HT1080 (cell line): ENCODE measurements around the gene C20orf204. TPM values are rescaled to one million over a fixed set of nuclear protein-coding genes. Genes with fewer than 3 reads are reported as not detected.

Experiments
- DNase-seq: peaks from one replicate; pipeline ENCODE4 v3.0.0-alpha.2; 2015; ENCODE audit warnings: low read depth
- total RNA-seq: library from RNA; depleted of rRNA; stranded (reverse); fragments of >200 nt; shearing (Covaris generic); gene quantifications from 2 replicates; pipeline ENCODE4 v1.2.3, GENCODE V29; 2014

C20orf204 gene
- total RNA-seq, 1 experiment from 2014 or later: 0.42 TPM

DNA sequence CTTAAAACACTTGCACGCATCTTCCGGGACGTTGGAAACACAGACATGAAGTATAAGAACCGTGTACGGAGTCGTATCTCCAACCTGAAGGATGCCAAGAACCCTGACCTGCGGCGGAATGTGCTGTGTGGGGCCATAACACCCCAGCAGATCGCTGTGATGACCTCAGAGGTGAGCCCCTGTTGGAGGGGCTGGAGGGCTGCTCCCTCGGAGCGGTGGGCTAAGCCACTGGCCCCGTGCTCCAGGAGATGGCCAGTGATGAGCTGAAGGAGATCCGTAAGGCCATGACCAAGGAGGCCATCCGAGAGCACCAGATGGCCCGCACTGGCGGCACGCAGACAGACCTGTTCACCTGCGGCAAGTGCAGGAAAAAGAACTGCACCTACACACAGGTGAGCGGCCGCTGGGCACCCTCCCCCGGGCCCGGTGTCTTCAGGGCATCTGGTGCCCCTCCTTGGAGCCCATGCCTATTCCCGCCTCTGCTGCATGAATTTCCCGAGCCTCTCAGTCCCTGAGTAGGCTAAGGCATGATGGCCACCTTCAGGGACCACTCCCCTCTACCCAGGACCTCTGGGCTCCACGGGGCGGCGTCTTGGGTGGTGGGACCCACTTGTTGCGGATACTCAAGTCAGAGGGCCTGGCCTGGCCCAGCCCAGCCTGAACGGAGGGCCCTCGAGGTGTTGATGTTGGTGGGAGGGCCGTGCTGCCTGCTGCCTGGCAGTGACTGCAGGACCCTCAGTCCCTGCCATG lies 34.4 kb downstream of the C20orf204 start:
- no peak for DNase-seq

DNA sequence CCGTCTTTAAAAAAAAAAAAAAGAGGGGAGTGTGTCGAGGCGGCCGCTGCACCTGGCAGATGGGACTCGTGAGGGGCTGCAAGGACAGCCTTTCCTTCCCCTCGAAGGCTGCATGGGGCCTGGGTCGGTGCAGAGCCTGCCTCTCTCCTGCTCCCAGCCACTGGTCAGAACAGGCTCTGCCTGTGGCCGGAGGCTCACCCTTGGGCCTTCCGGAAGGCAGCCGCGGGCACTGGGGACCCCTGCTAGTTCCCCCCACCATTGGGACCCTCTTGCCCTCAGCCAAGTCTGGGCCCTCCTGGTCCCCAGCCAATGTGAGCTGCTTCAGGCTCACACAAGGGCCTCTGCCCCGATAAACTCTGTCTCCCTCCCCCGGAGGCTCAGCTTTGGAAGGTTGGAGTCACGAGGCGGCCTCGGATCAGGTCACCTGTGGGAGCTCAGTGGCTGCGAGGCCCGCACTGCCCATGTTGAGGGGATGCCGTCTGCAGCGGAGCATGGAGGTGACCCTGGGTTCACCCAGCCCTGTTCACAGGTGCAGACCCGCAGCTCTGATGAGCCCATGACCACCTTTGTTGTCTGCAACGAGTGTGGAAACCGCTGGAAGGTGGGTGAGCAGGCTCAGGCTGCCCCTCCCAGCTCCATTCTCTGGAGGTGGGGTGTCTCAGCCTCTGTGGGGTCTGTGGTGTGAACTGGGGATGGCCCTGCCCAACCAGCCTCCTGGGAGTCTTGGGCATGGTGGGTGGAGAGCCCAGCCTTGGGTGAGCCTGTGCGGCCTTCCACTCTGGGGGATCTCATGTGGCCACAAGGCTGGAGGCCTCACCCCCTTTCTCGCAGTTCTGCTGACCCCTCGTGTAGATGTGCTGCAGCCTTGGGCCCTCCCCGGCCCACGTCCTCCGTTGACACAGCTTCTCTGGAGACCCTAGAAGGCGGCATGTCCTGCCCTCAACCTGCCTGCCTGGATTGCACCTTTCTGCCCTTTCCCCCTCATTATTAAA lies 35.7 kb downstream of the C20orf204 start:
- no peak for DNase-seq

DNA sequence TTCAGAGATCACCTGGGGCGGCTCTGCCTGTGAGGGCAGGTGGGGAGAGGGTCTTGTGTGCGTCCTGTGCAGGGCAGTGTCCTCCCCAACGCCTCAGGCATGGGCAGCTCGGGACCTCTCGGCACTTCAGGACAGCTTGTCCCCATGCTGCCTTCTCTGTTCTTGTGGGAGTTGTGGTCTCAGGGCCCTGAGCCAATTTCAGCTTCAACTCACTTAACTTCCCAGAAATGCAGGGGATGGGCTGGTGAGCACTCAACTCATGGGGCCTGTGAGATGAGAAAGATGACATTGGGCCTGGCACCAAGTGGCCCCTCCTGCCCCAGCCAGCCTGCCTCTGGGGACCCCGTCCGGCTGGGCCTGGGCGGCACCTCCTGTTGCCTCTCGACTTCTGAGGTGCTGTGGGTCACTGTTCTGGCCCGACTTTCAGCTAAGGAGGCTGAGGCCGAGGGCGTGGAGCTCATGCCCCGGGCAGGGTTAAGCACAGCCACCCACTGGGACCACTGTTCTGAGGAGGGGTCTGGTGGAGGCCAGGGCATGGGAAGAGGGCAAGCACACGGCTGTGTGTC lies 36.6 kb downstream of the C20orf204 start:
- DNase-seq: no peak

DNA sequence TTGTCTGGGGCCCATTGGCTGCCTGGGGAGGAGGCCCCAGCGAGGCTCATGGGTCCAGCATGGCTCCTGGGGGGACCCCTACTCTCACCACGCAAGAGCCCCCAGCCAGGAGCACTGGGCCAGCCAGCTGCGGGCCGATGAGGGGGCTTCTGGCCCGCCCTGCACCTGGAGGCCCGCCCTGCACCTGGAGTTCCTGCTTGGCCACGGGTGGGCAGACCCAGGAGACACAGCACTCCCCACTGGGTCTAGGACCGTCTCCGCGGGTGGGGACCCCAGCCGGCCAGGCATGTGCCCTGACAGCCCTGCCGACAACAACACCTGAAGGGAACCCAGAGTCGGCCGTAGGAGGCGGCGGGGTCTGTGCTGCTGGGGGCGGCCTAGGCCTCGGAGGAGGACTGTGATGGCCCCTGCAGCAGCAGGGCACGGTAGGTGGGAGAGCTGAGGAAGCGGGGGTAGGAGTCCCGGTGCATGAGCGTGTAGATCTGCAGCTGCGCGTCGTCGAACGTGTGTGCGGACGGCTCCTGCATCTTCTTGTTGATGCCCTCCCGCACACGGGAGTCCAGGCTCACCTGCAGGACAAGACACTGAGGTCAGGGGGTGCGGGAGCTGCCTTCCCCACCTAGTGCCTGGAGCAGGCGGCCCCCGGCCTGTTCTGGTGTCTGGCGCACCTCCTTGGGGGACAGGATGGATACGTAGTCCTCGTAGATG lies 37.6 kb downstream of the C20orf204 start:
- no peak for DNase-seq

DNA sequence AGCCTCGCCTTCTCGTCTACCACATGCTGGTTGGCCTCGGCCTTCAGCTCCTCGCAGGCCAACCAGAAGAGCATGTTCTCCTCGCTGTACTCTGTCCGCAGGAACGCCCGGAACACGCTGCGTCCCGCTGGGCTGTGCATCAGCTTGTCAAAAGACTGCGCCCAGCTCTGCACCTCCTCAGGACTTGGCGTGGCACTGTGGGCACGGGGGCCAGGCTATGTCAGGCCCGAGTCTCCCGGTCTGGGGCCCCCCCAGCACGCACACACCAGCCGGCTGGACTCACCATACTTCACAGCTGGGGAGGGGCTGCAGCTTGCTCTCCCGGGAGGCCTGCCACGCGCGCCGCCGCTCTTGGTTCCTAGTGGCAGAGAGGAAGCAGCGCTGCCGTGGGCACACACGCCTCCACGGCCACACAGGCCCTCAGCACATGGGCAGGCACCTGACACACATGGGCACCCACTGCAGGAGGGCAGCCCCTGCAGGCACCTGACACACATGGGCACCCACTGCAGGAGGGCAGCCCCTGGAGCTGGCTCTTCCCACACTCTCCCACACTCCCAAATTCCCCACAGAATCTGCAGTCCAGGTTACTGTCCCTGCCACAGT lies 38.3 kb downstream of the C20orf204 start:
- DNase-seq: no peak

DNA sequence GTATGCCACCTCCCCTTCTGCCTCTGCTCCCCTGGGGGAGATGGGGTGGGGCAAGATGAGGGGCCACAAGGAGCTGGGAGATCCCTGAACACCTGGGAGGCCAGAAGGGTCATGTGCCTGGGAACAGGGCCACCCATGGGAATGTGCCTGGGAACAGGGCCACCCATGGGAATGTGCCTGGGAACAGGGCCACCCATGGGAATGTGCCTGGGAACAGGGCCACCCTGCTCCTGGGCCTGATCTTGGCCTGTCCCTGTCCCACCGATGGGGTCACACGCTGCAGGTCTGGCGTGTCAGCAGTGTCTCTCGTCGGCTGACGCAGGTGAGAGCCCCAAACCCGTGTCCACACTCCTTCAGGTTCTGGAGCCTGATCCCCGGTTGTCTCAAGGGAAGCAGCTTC lies 39.0 kb downstream of the C20orf204 start:
- no peak for DNase-seq

DNA sequence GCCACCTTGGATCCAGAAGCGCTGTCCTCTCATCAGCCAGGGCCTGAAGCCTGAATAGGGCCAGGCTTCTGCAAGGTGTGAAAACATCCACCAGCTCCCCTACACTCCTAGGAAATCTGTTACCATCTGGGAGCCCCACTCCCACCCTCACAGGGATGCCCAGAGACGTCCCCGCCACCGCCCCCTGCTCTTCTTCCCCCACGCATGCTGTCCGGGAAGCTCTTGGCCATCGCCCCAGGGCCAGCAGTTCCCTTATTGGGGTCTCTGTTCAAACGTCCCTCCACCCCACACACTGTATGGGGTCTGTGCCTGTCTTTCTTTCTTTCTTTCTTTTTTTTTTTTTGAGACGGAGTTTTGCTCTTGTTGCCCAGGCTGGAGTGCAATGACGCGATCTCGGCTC lies 39.6 kb downstream of the C20orf204 start:
- DNase-seq: no peak

DNA sequence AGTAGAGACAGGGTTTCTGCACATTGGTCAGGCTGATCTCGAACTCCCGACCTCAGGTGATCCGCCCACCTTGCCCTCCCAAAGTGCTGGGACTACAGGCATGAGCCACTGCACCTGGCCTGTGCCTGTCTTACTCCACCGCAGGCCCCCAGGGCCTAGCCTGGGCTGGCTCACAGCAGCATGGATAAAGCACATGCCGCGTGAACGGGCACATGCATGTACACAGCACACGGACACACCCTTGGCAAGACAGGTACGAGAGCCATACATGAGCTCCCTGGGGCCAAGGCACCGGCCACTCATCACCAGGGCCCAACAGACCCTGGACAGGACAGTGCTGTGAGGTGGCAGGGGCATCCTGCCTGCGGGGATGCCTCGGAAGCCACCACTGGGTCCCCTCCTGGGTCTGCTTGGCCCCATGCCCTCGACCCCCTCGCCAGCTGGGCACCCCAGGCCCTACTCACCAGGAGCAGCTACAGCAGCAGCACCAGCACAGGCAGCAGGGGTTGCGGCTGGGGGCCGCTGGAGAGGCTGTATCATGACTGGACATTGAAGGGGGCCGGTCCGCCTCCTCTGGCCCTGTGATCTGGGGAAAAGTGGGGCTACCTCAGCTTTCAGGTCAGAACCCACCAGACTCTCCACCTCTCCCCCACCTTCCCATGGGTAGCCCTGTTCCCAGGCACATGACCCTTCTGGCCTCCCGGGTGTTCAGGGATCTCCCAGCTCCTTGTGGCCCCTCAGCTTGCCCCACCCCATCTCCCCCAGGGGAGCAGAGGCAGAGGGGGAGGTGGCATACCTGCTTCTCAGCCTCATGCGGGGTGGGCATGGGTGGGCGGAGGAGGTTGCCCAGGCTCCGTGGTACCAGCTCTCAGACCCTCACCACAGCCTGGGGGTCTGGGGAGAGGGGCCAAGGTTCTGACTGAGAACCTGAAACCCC lies 40.3 kb downstream of the C20orf204 start:
- DNase-seq: no peak

DNA sequence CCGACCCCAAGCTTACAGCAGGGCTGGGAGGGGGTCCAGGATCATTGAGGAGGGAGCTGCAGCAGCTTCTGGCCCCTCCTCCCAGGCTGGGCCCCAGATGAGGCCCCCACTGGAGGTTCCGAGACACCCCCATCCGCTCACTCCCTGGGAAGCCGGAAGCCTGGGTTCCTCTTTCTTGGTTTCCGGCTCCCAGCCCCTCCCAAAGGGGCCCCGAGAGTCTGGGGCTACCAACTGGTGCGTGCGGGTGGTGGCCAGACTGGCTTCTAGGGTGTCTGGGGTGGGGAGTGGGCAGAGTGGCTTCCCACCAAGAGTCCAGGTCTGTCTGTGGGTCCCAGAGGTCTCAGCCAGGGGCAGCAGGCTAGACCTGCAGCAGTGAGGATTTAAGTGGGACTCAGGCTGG lies 41.1 kb downstream of the C20orf204 start:
- no peak for DNase-seq

DNA sequence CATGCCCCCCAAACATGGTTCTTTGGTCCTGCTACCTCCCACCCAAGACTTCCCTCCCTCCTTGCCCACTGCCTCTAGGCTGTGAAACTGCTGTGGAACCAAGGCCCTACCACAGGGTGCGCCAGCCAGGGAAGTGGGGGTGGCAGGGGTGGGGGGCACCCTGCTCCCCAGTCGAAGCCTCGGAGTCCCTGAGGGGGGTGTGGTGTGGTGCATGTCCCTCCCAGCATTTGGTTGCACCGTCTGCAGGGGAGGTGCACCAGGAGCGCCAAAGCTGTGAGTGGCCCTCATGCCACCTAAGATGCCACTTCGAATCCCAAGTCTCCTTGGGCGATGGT lies 41.5 kb downstream of the C20orf204 start:
- no peak for DNase-seq

DNA sequence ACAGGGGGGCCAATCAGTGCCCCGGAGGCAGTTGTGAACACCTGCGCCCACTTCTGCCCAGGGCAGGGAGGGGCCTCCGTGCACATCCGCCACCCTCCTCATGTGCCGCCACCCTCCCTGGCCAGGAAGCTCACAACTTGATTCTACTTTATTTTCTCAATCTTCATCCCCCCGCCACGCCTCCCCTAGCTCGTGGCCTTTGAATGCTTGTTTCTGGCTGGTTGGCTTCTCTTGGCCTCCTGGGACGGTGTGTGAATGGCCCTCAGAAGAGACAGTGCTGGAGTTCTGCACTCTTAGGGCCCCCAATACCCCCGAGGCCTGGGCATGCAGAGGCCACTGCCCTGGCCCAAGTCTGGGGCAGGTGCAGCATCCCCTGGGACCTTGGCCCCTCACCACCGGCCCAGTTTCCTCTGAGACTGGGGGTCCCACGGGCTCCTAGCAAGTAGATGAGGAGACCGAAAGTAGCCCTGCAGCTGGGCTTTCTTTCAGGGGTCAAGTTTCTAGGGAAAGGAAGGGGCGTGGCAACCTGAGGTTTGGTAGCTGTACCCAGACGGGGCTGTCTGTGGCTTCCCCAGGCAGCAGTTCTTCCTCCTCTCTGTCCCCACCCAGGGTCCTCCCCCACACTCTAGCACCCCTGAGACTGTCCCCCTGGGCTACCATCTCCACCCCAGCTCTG lies 42.0 kb downstream of the C20orf204 start:
- no peak for DNase-seq

DNA sequence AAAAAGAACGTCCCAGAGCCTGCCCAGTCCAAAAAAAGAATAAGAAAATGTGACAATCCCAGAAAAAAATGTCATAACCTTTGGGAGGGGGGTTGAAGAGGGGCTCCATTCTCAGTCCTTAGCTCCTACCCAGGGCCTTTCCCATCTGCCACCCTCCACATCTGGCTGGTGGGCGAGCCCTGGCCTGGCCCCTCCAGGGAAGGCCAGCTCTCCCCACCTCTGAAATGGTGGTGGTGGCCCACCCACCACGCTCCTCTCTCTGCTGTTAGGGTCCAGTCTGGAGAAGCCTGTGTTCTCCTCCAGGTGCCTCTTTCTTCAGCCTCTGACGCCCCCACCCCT lies 42.9 kb downstream of the C20orf204 start:
- DNase-seq: no peak

DNA sequence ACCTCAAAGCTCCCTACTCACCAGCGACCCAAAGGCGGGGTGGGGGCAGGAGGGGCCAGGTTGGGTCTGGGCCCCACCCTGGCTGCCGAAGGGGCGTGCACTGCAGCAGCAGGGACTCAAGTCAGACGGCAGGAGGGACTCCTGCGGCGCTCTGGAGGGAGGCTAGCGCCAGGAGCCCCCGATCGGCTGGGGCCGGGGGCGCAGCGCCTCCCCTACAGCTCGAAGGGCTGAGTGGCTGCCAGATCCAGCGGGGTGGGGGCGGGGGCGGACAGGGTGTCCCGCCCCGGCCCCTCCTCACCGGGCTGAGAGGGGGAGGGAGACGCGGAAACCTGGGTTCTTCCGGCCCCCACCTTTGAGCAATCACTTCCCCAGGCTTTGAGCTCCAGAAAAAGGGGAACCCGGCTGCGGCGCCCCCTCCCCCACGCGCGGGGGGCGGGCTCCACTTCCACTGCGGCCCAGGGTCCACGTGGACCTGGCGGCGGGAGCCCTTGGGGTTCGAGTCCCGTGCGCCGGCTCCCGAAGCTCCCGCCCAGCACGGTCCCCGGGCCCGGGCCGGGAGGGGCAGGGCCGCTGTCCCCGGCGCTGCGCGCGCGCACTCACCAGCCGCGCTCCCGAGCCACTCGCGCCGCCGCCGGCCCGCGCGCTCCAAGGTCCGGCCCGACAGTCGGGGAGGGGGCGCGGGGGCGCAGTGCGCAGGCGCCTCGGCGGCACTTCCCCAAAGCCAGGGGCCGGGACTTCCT lies 43.5 kb downstream of the C20orf204 start, which contains the start of gene RGS19:
TSS of gene RGS19 (minus strand) at position 246 of the 740 bp plus-strand sequence. CDS start 2,632 bp downstream, outside the sequence.
- DNase-seq: peak; percentile 49

DNA sequence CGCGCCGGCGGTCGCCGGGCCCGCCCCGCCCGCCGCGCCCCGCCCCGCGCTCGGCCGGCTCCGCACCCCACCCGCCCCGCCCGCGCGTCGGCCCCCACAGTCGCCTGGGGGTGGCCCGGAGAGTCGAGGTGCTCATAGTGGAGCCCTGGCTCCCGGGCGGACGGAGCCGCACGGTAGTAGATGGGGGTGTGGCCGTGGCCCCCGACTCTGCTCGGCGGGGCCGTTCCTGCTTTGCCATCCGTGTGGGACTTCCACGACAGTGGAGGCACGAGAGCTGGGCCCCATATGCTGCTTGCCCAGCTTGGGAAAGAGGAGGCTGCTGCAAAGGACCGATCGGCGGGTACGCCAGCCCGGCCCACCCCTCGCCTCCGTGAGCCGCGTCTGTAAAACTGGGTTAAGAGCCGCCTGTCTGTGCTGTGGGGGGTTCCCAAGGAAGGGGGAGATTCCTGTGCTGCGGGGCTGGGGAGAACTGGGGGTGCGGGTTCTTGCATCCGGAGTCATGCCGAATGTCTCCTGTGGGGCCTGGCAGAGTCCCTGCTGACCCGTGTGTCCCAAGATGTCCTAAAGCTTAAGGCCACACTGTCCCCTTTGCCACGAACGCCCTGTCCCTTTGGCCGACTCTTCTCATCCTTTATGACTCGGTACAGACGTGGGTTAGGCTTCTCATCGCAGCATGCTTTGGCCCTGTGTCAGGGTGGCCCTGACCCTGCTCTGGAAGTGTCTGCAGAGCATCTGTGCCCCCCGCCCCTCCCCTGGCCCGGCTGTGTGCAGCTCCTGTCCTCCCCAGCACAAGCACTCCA lies 44.2 kb downstream of the C20orf204 start, which contains the start of gene OPRL1:
TSS of gene OPRL1 (plus strand) at position 70 of the 800 bp plus-strand sequence. CDS start 12,639 bp downstream, outside the sequence.
- no peak for DNase-seq

DNA sequence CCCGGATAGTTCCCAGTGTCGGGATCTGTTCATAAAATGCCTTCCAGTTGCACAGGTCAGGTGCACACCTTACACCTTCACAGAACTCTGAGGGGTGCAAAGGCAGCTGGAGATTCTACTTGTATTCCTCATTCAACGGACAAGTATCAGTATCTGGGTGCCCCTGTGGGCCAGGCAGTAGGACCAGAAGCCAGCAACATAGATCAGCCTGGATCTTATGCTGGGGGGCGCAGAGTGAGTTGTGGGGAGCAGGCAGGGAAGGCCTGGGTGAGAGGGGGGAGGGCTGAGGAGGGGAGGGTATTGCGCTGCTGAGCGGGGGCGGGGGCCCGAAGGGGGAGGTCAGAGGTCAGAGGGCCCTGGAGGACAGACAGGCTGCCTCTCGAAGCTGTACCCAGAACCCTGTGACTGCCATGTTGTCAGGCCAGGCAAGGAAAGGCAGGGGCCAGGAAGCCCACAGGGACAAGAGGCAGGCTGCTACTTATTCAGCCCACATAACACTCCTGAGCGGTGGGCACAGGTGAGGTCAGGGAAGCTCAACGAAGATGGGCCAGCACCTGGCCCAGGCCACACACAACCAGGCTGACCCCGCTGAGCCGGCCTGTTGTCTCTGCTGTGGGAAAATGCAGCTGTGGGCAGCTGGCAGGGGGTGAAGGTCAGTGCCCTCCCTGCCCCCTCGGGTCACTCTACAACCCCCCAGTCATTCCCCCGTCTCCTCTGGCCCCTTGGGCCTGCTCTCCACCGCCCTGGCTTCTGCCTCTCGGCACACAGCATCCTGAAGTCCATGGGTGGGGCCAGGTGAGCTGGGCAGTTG lies 45.0 kb downstream of the C20orf204 start:
- DNase-seq: no peak

DNA sequence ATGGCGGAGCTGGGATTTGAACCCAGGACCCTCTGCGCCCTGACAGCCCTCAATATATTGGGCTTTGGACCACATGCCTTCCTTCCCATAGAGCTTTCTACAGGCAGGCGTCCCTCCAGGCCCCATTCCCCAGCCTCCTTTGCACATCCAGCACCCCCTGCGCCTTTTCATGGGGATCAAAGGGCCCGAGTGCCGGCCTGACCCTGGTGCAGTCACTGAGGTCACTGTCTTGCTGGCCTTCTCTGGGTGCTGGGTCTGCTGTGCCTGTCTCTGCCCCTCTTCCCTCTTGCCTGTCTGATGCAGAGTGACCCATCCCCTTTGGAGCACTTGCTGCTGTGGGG lies 45.6 kb downstream of the C20orf204 start:
- no peak for DNase-seq
